Lung (tissue), 12 donors: ENCODE measurements around the gene ZMPSTE24. TPM values are rescaled to one million over a fixed set of nuclear protein-coding genes. Genes with fewer than 3 reads are reported as not detected.

Experiments
- ATAC-seq: fragments of 200-7000 bp; cut with Tn5 transposase; one replicate; pipeline ENCODE4 v1.9.1; 2020; ENCODE audit warnings: moderate number of reproducible peaks; ENCODE audit not compliant: insufficient read depth, low FRiP score
- DNase-seq, 3 donors: peaks; one replicate each; pipeline ENCODE4 v3.0.0-alpha.2; 2013 to 2017
- H3K27ac ChIP-seq, 2 donors: one replicate each; pipeline ENCODE4 v1.5.1; 2013; ENCODE audit warnings: mild to moderate bottlenecking in 2 of 2, moderate library complexity in 2 of 2, control low read depth in 1 of 2, inconsistent platforms in 1 of 2, low read depth in 1 of 2, low read length in 1 of 2
- H3K27me3 ChIP-seq, 3 donors: one replicate each; pipeline ENCODE4 v1.5.1; 2013; ENCODE audit warnings: low read length in 2 of 3; ENCODE audit not compliant: control insufficient read depth in 3 of 3, insufficient read depth in 3 of 3
- H3K36me3 ChIP-seq, 4 donors: one replicate each; pipeline ENCODE4 v1.5.1; 2013; ENCODE audit warnings: low read length in 4 of 4, mild to moderate bottlenecking in 1 of 4, moderate library complexity in 1 of 4; ENCODE audit not compliant: control insufficient read depth in 4 of 4, insufficient read depth in 4 of 4
- H3K4me1 ChIP-seq, 5 donors: one replicate each; pipeline ENCODE4 v1.5.1; 2013; ENCODE audit warnings: low read length in 5 of 5, mild to moderate bottlenecking in 2 of 5, moderate library complexity in 1 of 5; ENCODE audit not compliant: control insufficient read depth in 5 of 5, insufficient read depth in 5 of 5
- H3K4me3 ChIP-seq: one replicate; pipeline ENCODE4 v1.5.1; 2013; ENCODE audit warnings: mild to moderate bottlenecking, control low read depth, moderate library complexity
- H3K9ac ChIP-seq, 2 donors: one replicate each; pipeline ENCODE4 v1.5.1; 2013; ENCODE audit warnings: low read length in 2 of 2, control low read depth in 1 of 2; ENCODE audit not compliant: insufficient read depth in 1 of 2
- H3K9me3 ChIP-seq, 4 donors: one replicate each; pipeline ENCODE4 v1.5.1; 2013; ENCODE audit warnings: low read length in 3 of 4, mild to moderate bottlenecking in 1 of 4, moderate library complexity in 1 of 4; ENCODE audit not compliant: control insufficient read depth in 4 of 4, insufficient read depth in 3 of 4
- WGBS, 2 donors: extraction: QIAGEN DNeasy Blood & Tissue Kit; methylation state at CpG; one replicate each; pipeline ENCODE4 v1.1.7; 2013; 5-methylcytosine and 5-hydroxymethylcytosine counted together
- polyA plus RNA-seq, 2 donors: library from polyadenylated mRNA; stranded (reverse); fragments of 200-250 nt; gene quantifications; one replicate each; pipeline ENCODE4 v1.2.1, GENCODE V29; 2013
- total RNA-seq, 2 donors: library from RNA; depleted of rRNA in 1 of 2; stranded (reverse); fragments of >200 nt in 1 of 2; gene quantifications; one replicate each; pipeline ENCODE4 v1.2.1, GENCODE V29; 2014 to 2021
- TF ChIP-seq, protein P1 (sequence below): IDR thresholded peaks from 2 replicates; pipeline ENCODE4 v1.5.1; 2012; ENCODE audit warnings: mild to moderate bottlenecking; ENCODE audit errors: control extremely low read depth, extremely low read depth
- donor health status: control.
- donor health status: control.
- donor health status: Bipolar disorder and iron deficiency.
- donor health status: healthy.
- donor health status: DM: yes; HTN: yes; CAD: no.

Gene ZMPSTE24
- total and polyA plus RNA-seq, 4 donors, result 17.2 to 41.8 (median 35.3) TPM

DNA sequence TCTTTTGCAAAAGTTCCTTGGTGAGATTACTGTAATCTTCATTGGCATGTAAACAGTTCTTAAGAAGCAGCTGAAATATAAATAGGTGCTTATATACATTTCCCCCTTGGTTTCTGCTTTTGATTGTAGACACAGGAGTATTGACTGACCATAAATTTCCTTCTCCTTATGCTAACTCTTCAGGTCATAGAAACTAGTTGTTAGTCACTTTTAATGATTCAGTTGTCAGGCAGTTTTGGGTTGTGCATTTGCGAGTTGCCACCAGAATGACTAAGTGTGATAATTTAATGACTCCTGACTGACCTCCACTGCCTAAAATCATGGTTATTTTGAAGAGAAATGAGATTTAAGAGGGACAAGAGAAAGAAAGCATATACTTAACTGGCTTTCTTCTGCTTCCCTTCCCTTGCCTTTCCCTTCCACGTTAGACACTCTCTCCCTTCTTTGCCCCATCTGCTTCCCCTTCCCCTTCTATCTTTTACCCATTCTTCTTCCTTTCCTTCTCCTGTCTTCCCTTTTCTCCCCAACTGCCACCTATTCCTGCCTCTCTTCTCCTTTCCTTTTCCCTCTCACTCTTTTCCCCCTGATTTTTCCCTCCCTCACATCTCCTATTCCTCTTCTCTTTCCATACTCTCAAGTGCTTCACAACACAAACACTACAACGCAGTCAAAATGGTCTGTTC, 12.3 kb downstream of the ZMPSTE24 start:
- H3K36me3 ChIP-seq, result peaks cover 19 to 38% (median 20%) of the 10 kb centered on the region in 4 donors
- ATAC-seq (no peak), DNase-seq (no peak)
- H3K9ac ChIP-seq, result no peak overlapping the region
- H3K27me3 ChIP-seq, result no peaks in the 10 kb centered on the region
- H3K4me3 ChIP-seq, result no peak overlapping the region
- TF ChIP-seq, protein P1, sequence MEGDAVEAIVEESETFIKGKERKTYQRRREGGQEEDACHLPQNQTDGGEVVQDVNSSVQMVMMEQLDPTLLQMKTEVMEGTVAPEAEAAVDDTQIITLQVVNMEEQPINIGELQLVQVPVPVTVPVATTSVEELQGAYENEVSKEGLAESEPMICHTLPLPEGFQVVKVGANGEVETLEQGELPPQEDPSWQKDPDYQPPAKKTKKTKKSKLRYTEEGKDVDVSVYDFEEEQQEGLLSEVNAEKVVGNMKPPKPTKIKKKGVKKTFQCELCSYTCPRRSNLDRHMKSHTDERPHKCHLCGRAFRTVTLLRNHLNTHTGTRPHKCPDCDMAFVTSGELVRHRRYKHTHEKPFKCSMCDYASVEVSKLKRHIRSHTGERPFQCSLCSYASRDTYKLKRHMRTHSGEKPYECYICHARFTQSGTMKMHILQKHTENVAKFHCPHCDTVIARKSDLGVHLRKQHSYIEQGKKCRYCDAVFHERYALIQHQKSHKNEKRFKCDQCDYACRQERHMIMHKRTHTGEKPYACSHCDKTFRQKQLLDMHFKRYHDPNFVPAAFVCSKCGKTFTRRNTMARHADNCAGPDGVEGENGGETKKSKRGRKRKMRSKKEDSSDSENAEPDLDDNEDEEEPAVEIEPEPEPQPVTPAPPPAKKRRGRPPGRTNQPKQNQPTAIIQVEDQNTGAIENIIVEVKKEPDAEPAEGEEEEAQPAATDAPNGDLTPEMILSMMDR, result no peak
- peaks cover 0 to 17% (median 0%) of the 10 kb centered on the region in 5 donors for H3K4me1 ChIP-seq
- 61 to 65% methylated on average over 3 of the region's 3 CpGs for WGBS, 2 donors
- H3K9me3 ChIP-seq, result no peaks in the 10 kb centered on the region
- H3K27ac ChIP-seq, result peak overlapping the region in 1 of 2 donors; percentile 65

DNA sequence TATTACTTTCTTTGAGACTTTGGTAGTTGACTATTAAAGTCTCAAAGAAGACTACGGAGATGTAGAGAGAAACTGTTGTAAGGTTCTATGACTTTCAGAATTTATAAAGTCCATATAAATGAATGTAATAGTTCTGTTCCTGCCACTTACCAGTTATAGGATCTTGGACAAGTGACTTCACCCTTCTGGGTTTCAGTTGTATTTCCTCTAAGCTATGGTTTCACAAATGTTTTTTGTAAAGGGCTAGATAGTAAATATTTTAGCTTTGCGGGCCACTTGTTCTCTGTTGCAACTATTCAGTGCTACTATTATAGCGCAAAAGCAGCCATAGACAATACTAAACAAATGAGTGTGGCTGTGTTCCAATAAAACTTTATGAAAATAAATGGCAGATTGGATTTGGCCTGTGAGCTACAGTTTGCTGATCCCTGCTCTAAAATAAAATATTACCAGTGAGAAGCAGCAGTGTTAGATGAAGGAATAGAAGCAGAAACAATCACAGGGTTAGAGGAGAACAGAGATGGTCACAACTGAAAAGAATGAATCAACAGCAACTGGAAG, 14.7 kb downstream of the ZMPSTE24 start:
- no peak for ATAC-seq
- WGBS, 2 donors, result 93 to 96% methylated on average over 3 of the region's 3 CpGs
- peaks cover 13 to 45% (median 17%) of the 10 kb centered on the region in 4 donors for H3K36me3 ChIP-seq
- no peak overlapping the region for H3K27ac ChIP-seq
- H3K9me3 ChIP-seq, result no peaks in the 10 kb centered on the region
- peaks cover 0 to 10% (median 0%) of the 10 kb centered on the region in 5 donors for H3K4me1 ChIP-seq
- no peak overlapping the region for H3K9ac ChIP-seq
- H3K4me3 ChIP-seq, result no peak overlapping the region
- TF ChIP-seq, protein P1, result no peak
- no peaks in the 10 kb centered on the region for H3K27me3 ChIP-seq
- DNase-seq, result no peak

DNA sequence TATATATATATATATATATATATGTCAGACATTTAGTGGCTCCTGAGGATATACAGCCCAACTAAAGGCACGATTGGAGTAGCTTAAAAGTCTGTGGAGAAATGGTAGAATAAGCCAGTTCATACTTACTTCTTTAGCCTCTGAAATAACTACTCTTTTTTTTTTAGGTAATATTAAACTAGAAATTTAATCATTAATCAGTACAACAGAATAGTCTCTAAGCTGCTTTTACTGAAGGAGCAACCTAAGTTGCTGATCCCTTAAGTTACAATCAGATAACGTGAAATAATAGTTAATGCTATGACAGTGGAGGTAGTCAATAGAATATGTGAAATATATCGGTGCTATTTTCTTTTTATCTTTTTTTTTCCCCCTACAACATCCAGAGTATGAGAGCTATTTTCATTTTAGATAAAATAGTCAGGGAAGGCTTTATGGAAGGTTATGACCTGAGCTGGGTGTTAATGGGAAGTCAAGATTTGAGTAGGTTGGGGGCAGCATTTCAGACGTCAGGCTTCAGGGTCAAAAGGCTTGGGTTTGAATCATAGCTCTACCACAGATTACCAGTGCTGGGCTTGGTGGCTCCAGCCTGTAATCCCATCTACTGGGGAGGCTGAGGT, 15.6 kb downstream of the ZMPSTE24 start:
- no peak overlapping the region for H3K4me3 ChIP-seq
- H3K27ac ChIP-seq, result no peak overlapping the region
- peak in 1 of 3 donors; percentile 5 for DNase-seq
- ATAC-seq, result no peak
- H3K4me1 ChIP-seq, result peaks cover 0 to 4% (median 0%) of the 10 kb centered on the region in 5 donors
- 78 to 88% methylated on average over 4 of the region's 4 CpGs for WGBS, 2 donors
- H3K27me3 ChIP-seq, result no peaks in the 10 kb centered on the region
- no peak overlapping the region for H3K9ac ChIP-seq
- no peaks in the 10 kb centered on the region for H3K9me3 ChIP-seq
- H3K36me3 ChIP-seq, result peaks cover 13 to 43% (median 15%) of the 10 kb centered on the region in 4 donors
- TF ChIP-seq, protein P1, result no peak
